Neural cell (in vitro differentiated cells): ENCODE data around the gene ZBTB44. TPM values are rescaled to one million over a fixed set of nuclear protein-coding genes. Genes with fewer than 3 reads are reported as not detected.
"Not testable (repeated sequence)": the region's sequence is repeated elsewhere in the genome, so short reads cannot be mapped to it uniquely, and the experiment has no call there.

ENCODE experiments used
- H2AFZ ChIP-seq: fragments of 200-600, 300-800 bp; sonication (generic), shearing (Covaris generic); 2 replicates; pipeline ENCODE4 v1.6.0; 2014; ENCODE audit warnings: low read depth, mild to moderate bottlenecking, antibody characterized with exemption, low read length, moderate library complexity
- H3F3A ChIP-seq: fragments of 200-600 bp; shearing (Covaris generic); 2 replicates; pipeline ENCODE4 v1.6.1; 2016; ENCODE audit warnings: mild to moderate bottlenecking, moderate library complexity, mixed read lengths, antibody characterized with exemption, low read length; ENCODE audit not compliant: insufficient read depth, poor library complexity, severe bottlenecking
- H3K27ac ChIP-seq: fragments of 200-600, 300-800 bp; sonication (generic), shearing (Covaris generic); 2 replicates; pipeline ENCODE4 v1.5.1; 2014; ENCODE audit warnings: mild to moderate bottlenecking, low read length, moderate library complexity
- H3K27me3 ChIP-seq: fragments of 300-800, 200-600 bp; sonication (generic), shearing (Covaris generic); 2 replicates; pipeline ENCODE4 v1.6.0; 2014; ENCODE audit warnings: mild to moderate bottlenecking, low read depth, low read length, moderate library complexity; ENCODE audit not compliant: insufficient read depth
- H3K36me3 ChIP-seq: fragments of 300-800, 200-600 bp; sonication (generic), shearing (Covaris generic); 2 replicates; pipeline ENCODE4 v1.5.1; 2014; ENCODE audit warnings: mild to moderate bottlenecking, antibody characterized with exemption, low read length, moderate library complexity; ENCODE audit not compliant: insufficient read depth
- H3K4me2 ChIP-seq: fragments of 300-800, 200-600 bp; sonication (generic), shearing (Covaris generic); 2 replicates; pipeline ENCODE4 v1.6.0; 2014; ENCODE audit warnings: mild to moderate bottlenecking, low read length
- H3K4me3 ChIP-seq: fragments of 300-800, 200-600 bp; sonication (generic), shearing (Covaris generic); 2 replicates; pipeline ENCODE4 v1.5.1; 2014; ENCODE audit warnings: mild to moderate bottlenecking, low read length, moderate library complexity
- H3K79me2 ChIP-seq: fragments of 200-600 bp; shearing (Covaris generic); replicated peaks from 2 replicates; pipeline ENCODE4 v1.6.0; 2014; ENCODE audit warnings: mild to moderate bottlenecking, low read length, moderate library complexity; ENCODE audit not compliant: insufficient read depth
- H3K9ac ChIP-seq: fragments of 300-800, 200-600 bp; sonication (generic), shearing (Covaris generic); 2 replicates; pipeline ENCODE4 v1.6.1; 2016; ENCODE audit warnings: mild to moderate bottlenecking, low read length, mixed read lengths
- H3K9me2 ChIP-seq: fragments of 200-600 bp; shearing (Covaris generic); 2 replicates; pipeline ENCODE4 v1.6.1; 2016; ENCODE audit warnings: mild to moderate bottlenecking, low read length, mixed read lengths; ENCODE audit not compliant: insufficient read depth
- H3K9me3 ChIP-seq: fragments of 200-600, 300-800 bp; sonication (generic), shearing (Covaris generic); 2 replicates; pipeline ENCODE4 v1.6.1; 2016; ENCODE audit warnings: mild to moderate bottlenecking, mixed run types, low read length, moderate library complexity, mixed read lengths
- H4K20me1 ChIP-seq: fragments of 200-600 bp; shearing (Covaris generic); 2 replicates; pipeline ENCODE4 v1.6.1; 2016; ENCODE audit warnings: mild to moderate bottlenecking, mixed run types; ENCODE audit not compliant: insufficient read depth
- EZH2 ChIP-seq: fragments of 200-600, 300-800 bp; shearing (Covaris generic), sonication (generic); IDR thresholded peaks from 2 replicates; pipeline ENCODE4 v1.6.1; 2014; ENCODE audit warnings: antibody characterized with exemption, low read length, borderline replicate concordance, mild to moderate bottlenecking; ENCODE audit not compliant: insufficient read depth, poor library complexity, severe bottlenecking
- MXI1 ChIP-seq: fragments of 450-650 bp; conservative IDR thresholded peaks from 2 replicates; pipeline ENCODE4 v1.6.1; 2014; ENCODE audit warnings: antibody characterized with exemption, mild to moderate bottlenecking; ENCODE audit not compliant: poor library complexity, severe bottlenecking
- POLR2AphosphoS5 ChIP-seq: IDR thresholded peaks from 2 replicates; pipeline ENCODE4 v1.6.1; 2012
- TAF1 ChIP-seq: IDR thresholded peaks from 2 replicates; pipeline ENCODE4 v1.6.1; 2012; ENCODE audit warnings: low read depth
- polyA plus RNA-seq: library from polyadenylated mRNA; depleted of rRNA; stranded (reverse); fragments of >200 nt; gene quantifications from 2 replicates; pipeline ENCODE4 v1.2.3, GENCODE V29; 2014
- TF ChIP-seq, protein P1 (sequence below): IDR thresholded peaks from 2 replicates; pipeline ENCODE4 v1.6.1; 2012; ENCODE audit warnings: borderline replicate concordance
- TF ChIP-seq, protein P2 (sequence below): fragments of 450-650 bp; IDR thresholded peaks from 2 replicates; pipeline ENCODE4 v1.5.1; 2014; ENCODE audit warnings: antibody characterized with exemption, mild to moderate bottlenecking, moderate library complexity; ENCODE audit not compliant: poor library complexity, severe bottlenecking

Gene ZBTB44
- polyA plus RNA-seq, 1 donor from 2014 or later, result 23.3 TPM

DNA sequence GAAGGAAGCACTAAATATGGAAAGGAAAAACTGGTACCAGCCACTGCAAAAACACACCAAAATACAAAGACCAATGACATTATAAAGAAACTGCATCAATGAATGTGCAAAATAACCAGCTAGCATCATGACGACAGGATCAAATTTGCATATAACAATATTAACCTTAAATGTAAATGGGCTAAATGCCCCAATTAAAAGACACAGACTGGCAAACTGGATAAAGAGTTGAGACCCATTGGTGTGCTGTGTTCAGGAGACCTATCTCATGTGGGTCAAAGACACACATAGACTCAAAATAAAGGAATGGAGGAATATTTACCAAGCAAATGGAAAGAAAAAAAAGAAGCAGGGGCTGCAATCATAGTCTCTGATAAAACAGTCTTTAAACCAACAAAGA is 63.0 kb downstream of the ZBTB44 start:
- H3K4me2 ChIP-seq, H3K9me2 ChIP-seq, H3K27me3 ChIP-seq, H3K4me3 ChIP-seq, H3K9ac ChIP-seq, H3K27ac ChIP-seq, H4K20me1 ChIP-seq, H3F3A ChIP-seq, H2AFZ ChIP-seq, H3K9me3 ChIP-seq, H3K79me2 ChIP-seq, H3K36me3 ChIP-seq: not testable (repeated sequence)

DNA sequence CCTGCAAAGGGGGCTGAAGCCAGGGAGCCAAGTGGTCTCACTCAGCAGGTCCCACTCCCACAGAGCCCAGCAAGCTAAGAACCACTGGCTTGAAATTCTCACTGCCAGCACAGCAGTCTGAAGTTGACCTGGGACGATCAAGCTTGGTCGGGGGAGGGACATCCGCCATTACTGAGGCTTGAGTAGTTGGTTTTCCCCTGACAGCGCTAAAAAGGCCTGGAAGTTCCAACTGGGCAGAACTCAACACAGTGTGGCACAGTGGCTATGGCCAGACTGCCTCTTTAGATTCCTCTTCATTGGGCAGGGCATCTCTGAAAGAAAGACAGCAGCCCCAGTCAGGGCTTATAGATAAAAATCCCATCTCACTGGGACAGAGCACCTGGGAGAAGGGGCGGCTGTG is 64.8 kb downstream of the ZBTB44 start:
- H3K36me3 ChIP-seq, H3K79me2 ChIP-seq, H3K4me2 ChIP-seq: not testable (repeated sequence)

DNA sequence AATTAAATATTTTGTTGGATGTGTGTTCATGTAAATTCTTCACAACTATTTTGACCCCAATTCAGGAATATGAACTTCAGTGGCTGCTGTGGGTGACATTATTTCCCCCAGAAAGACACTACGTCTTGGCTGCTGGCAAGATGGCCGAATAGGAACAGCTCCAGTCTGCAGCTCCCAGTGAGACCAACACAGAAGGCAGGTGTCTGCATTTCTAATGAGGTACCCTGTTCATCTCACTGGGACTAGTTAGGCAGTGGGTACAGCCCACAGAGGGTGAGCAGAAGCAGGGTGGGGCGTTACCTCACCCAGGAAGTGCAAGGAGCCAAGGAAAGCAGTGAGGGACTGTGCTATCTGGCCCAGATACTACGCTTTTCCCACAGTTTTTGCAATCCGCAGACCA is 65.3 kb downstream of the ZBTB44 start:
- H3K27ac ChIP-seq, result no peak overlapping the region
- TF ChIP-seq, protein P1, sequence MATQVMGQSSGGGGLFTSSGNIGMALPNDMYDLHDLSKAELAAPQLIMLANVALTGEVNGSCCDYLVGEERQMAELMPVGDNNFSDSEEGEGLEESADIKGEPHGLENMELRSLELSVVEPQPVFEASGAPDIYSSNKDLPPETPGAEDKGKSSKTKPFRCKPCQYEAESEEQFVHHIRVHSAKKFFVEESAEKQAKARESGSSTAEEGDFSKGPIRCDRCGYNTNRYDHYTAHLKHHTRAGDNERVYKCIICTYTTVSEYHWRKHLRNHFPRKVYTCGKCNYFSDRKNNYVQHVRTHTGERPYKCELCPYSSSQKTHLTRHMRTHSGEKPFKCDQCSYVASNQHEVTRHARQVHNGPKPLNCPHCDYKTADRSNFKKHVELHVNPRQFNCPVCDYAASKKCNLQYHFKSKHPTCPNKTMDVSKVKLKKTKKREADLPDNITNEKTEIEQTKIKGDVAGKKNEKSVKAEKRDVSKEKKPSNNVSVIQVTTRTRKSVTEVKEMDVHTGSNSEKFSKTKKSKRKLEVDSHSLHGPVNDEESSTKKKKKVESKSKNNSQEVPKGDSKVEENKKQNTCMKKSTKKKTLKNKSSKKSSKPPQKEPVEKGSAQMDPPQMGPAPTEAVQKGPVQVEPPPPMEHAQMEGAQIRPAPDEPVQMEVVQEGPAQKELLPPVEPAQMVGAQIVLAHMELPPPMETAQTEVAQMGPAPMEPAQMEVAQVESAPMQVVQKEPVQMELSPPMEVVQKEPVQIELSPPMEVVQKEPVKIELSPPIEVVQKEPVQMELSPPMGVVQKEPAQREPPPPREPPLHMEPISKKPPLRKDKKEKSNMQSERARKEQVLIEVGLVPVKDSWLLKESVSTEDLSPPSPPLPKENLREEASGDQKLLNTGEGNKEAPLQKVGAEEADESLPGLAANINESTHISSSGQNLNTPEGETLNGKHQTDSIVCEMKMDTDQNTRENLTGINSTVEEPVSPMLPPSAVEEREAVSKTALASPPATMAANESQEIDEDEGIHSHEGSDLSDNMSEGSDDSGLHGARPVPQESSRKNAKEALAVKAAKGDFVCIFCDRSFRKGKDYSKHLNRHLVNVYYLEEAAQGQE, result no peak
- TF ChIP-seq TAF1 (no peak), MXI1 (no peak), POLR2AphosphoS5 (no peak), EZH2 (no peak)
- TF ChIP-seq, protein P2, sequence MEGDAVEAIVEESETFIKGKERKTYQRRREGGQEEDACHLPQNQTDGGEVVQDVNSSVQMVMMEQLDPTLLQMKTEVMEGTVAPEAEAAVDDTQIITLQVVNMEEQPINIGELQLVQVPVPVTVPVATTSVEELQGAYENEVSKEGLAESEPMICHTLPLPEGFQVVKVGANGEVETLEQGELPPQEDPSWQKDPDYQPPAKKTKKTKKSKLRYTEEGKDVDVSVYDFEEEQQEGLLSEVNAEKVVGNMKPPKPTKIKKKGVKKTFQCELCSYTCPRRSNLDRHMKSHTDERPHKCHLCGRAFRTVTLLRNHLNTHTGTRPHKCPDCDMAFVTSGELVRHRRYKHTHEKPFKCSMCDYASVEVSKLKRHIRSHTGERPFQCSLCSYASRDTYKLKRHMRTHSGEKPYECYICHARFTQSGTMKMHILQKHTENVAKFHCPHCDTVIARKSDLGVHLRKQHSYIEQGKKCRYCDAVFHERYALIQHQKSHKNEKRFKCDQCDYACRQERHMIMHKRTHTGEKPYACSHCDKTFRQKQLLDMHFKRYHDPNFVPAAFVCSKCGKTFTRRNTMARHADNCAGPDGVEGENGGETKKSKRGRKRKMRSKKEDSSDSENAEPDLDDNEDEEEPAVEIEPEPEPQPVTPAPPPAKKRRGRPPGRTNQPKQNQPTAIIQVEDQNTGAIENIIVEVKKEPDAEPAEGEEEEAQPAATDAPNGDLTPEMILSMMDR, result no peak
- no peak overlapping the region for H3K4me3 ChIP-seq
- no peaks in the 10 kb centered on the region for H3K79me2 ChIP-seq
- no peaks in the 10 kb centered on the region for H4K20me1 ChIP-seq
- H3K4me2 ChIP-seq, result no peak overlapping the region
- H3K9me3 ChIP-seq, result no peaks in the 10 kb centered on the region
- no peaks in the 10 kb centered on the region for H3F3A ChIP-seq
- no peaks in the 10 kb centered on the region for H3K27me3 ChIP-seq
- H2AFZ ChIP-seq, result no peak overlapping the region
- H3K9ac ChIP-seq, result no peak overlapping the region
- H3K36me3 ChIP-seq, result no peaks in the 10 kb centered on the region
- H3K9me2 ChIP-seq, result no peaks in the 10 kb centered on the region

More for the DNA sequence above, 64.8 kb downstream of the ZBTB44 start:
- not testable (repeated sequence) for H3K27me3 ChIP-seq, H3K9me2 ChIP-seq, H3F3A ChIP-seq, H3K27ac ChIP-seq, H4K20me1 ChIP-seq, H3K4me3 ChIP-seq, H3K9ac ChIP-seq, H3K9me3 ChIP-seq, H2AFZ ChIP-seq
